Right ventricle myocardium superior (tissue), 1 donor: ENCODE data around the gene ARHGDIB. TPM values are rescaled to one million over a fixed set of nuclear protein-coding genes. Genes with fewer than 3 reads are reported as not detected.

Source experiments
- ATAC-seq: fragments of 200-7000 bp; cut with Tn5 transposase; one replicate; pipeline ENCODE4 v1.9.1; 2020; ENCODE audit warnings: mild to moderate bottlenecking; ENCODE audit not compliant: poor library complexity
- DNase-seq: peaks from one replicate; pipeline ENCODE4 v3.0.0-alpha.2; 2020
- intact Hi-C: fragments of 100-400 bp; cut with DNase I; formaldehyde crosslinking; loops from one replicate; pipeline ENCODE4 v1.11.2; 2022
- total RNA-seq: library from RNA; stranded (reverse); fragmentation: NEBNext Ultra II Directional; extraction: Animal tissue kit (Norgen Biotek cat#: 25700); gene quantifications from one replicate; pipeline ENCODE4 v1.2.1, GENCODE V29; 2021
- donor health status: DM: no; HTN: yes; CAD: no; lungs with severe emphysema.

The ARHGDIB gene
- total RNA-seq, 1 donor from 2014 or later, result 49.9 TPM

GRCh38 chr12:14941369-14941768 is 20.0 kb downstream of the ARHGDIB start:
- no peak for ATAC-seq
- intact Hi-C loops, result no loop called here

GRCh38 chr12:14938301-14938700 is 23.1 kb downstream of the ARHGDIB start, which contains the start of gene ERP27:
Gene ERP27, minus strand, starts transcription at chr12:14938537. Its CDS starts 29 bp downstream, at chr12:14938508.
- intact Hi-C loops, result no loop called here
- DNase-seq, result no peak

More at GRCh38 chr12:14941369-14941768, 20.0 kb downstream of the ARHGDIB start:
- DNase-seq, result no peak

DNA sequence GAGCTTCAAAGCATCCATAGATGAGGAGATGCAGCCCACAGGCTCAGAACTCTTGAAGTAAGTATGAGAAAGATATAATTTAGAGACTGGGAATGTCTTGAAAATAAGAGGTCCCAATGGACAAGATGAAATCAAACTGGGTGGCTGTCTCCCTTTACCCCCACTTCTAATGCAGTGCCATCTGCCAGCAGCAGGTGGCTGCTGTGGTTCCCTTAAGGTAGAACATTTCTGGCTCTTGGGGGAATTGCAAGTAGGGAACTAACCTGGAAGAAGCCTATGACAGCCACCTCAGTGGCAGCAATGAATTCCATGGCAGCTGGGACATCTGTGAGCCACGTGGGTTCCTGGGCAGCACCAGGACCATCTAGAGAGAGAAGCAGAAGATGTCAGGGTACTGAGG is 23.7 kb downstream of the ARHGDIB start:
- intact Hi-C loops, result no loop called here
- DNase-seq (no peak), ATAC-seq (no peak)

More at GRCh38 chr12:14938301-14938700, 23.1 kb downstream of the ARHGDIB start, which contains the start of gene ERP27:
- no peak for ATAC-seq

GRCh38 chr12:14937014-14937413 is 24.4 kb downstream of the ARHGDIB start:
- intact Hi-C loops, result no loop called here
- no peak for ATAC-seq
- DNase-seq, result no peak

GRCh38 chr12:14936224-14936861 is 25.1 kb downstream of the ARHGDIB start:
- DNase-seq (no peak), ATAC-seq (no peak)
- intact Hi-C loops, result no loop called here

GRCh38 chr12:14935031-14935430 is 26.4 kb downstream of the ARHGDIB start:
- ATAC-seq, result no peak
- no peak for DNase-seq
- intact Hi-C loops, result no loop called here

- DNase-seq (no peak), ATAC-seq (no peak)
- intact Hi-C loops, result no loop called here
These were observed 26.9 kb downstream of the ARHGDIB start for GRCh38 chr12:14934511-14934910.

GRCh38 chr12:14931791-14932560 is 29.4 kb downstream of the ARHGDIB start:
- ATAC-seq (no peak), DNase-seq (no peak)
- intact Hi-C loops, result no loop called here

GRCh38 chr12:14931359-14931758 is 30.0 kb downstream of the ARHGDIB start:
- ATAC-seq (no peak), DNase-seq (no peak)
- intact Hi-C loops, result no loop called here

GRCh38 chr12:14930299-14930698 is 31.1 kb downstream of the ARHGDIB start:
- ATAC-seq, result no peak
- intact Hi-C loops, result no loop called here

DNA sequence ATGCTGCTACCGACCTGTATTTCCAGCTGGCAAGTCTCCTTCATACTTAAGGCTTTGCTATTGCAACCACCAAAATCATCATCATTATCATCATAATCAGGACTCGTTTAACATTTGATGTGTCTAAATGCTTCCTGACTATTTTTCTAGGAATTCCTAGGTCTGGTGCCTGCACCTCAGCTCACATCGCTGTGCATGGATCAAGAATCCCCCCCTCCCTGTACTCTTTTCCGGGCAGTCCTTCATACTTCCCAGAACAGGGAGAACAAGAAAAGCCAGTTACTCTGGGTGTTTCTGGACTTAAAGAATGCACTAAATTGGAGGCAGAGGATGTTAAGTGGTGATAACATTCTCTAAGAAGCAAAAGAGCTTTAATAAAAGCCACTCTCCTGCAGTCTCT is 32.5 kb downstream of the ARHGDIB start:
- no peak for ATAC-seq
- intact Hi-C loops, result no loop called here
- no peak for DNase-seq

More at GRCh38 chr12:14930299-14930698, 31.1 kb downstream of the ARHGDIB start:
- DNase-seq, result no peak

GRCh38 chr12:14927267-14927666 is 34.1 kb downstream of the ARHGDIB start:
- DNase-seq, result no peak
- intact Hi-C loops, result no loop called here
- ATAC-seq, result no peak

DNA sequence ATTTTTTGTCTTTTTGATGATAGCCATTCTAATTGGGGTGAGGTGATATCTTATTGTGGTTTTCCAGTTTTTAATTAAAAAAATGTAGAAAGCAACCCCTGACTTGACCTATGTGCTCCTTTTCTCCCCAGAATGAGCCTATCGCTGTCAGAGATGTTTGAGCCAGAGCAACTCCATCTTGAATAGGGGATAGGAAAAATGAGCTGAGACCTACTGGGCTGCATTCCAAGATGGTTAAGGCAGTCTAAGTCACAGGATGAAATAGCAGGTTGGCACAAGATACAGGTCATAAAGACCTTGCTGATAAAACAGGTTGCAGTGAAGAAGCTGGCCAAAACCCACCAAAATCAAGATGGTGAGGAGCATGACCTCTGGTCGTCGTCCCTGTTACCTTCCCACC is 36.9 kb downstream of the ARHGDIB start:
- ATAC-seq (no peak), DNase-seq (no peak)
- intact Hi-C loops, result no loop called here

DNA sequence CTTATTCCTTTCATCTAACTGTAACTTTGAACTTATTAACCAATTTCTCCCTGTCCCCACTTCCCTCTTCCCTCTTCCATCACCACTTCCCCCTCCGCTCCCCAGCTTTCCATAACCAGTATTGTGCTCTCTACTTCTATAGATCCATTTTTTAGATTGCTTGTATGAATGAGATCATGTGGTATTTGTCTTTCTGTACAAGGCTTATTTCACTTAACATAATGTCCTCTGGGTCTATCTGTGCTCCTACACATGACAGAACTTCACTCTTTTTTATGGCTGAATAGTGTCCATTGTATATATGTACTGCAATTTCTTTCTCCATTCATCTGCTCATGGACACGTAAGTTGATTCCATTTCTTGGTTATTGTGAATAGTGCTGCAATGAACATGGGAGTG is 37.5 kb downstream of the ARHGDIB start:
- DNase-seq, result no peak
- intact Hi-C loops, result no loop called here
- no peak for ATAC-seq

GRCh38 chr12:14921218-14921617 is 40.2 kb downstream of the ARHGDIB start:
- DNase-seq (no peak), ATAC-seq (no peak)
- intact Hi-C loops, result no loop called here

DNA sequence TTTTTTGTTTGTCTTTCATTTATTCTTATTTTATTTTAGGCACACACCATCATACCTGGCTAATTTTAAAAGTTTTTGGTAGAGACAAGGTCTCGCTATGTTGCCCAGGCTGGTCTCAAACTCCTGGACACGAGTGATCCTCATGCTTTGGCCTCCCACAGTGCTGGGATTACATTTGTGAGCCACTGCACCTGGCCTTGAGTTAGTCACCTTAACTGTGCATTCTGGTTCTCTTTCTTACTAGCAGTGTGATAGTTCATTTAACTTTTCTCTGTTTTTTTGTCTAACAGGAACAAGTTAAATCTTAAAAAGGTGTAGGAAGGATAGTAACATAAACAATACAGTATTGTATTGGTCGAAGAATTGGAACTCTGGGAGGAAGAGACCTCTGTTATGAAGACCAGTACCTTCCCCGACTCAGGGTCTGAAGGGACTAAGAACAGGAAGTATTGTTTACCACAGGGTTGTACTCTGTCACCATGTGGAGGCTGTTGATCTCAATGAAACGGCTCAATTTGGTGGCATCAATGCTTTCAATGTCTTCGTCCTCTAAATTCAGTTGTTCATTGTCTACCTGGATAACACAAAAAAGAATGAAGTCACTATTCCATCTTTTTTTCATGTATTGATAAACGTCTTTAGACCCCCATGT is 40.8 kb downstream of the ARHGDIB start:
- DNase-seq (no peak), ATAC-seq (no peak)
- intact Hi-C loops, result no loop called here

DNA sequence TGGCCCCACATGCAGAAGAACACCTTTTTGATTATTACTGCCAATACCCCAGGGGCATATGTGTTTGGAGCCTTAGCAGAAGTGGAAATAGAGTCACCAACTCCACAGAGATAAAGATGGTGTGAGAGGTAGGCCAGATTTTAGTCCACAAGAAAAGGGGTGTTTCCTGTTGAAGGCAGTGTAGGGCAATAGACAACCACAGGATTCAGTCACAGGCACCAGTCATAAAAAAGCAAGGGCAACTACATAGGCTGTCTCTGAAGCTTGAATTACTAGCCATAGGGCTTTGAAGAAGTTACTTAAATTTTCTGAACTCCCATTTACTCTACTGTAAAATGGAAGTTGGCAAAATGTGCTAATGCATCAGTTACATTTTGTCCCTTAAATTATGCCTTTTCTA is 41.9 kb downstream of the ARHGDIB start:
- ATAC-seq (no peak), DNase-seq (no peak)
- intact Hi-C loops, result no loop called here

- intact Hi-C loops, result no loop called here
- DNase-seq (no peak), ATAC-seq (no peak)
These were observed 45.7 kb downstream of the ARHGDIB start for GRCh38 chr12:14915736-14916135.

- intact Hi-C loops, result no loop called here
- DNase-seq (peak; percentile 75), ATAC-seq (peak; percentile 86)
These were observed 48.0 kb downstream of the ARHGDIB start for GRCh38 chr12:14913381-14913781.

DNA sequence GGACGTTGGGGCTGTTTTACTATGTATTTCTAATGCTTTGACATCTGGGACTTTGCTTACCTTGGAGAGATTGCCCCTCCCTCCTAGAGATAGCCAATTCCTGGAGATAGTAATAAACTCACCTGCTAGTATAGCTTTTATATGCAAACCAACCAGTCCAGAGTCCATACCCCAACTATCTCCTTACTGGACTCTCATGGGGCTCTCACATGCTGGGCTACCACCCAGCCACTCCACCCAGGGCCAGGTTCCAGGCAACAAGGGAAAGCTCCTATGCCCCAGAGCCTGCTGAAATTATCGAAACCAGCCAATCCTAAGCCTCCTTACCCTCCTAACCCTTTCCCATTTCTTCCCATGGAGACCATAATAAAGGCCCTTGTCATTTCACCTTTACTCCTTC is 50.3 kb downstream of the ARHGDIB start:
- intact Hi-C loops, result no loop called here
- ATAC-seq (no peak), DNase-seq (no peak)
